EL (cell line): ENCODE data around the gene TMEM121.
A peak's percentile ranks its signal among the peaks of the same experiment; 100 is the strongest.
"Not testable (repeated sequence)": the region's sequence is repeated elsewhere in the genome, so short reads cannot be mapped to it uniquely, and the experiment has no call there.

Experiments used
- DNase-seq: peaks from one replicate; pipeline ENCODE4 v3.0.0-alpha.2; 2016

TMEM121 gene

GRCh38 chr14:105528586-105529318 is 2.4 kb downstream of the TMEM121 start:
- no peak for DNase-seq

GRCh38 chr14:105529319-105529568 is 2.9 kb downstream of the TMEM121 start:
- no peak for DNase-seq

GRCh38 chr14:105529569-105530284 is 3.3 kb downstream of the TMEM121 start:
- no peak for DNase-seq

GRCh38 chr14:105530285-105531087 is 4.1 kb downstream of the TMEM121 start:
- no peak for DNase-seq

- DNase-seq = no peak
Measured at GRCh38 chr14:105531088-105531893, 4.9 kb downstream of the TMEM121 start.

GRCh38 chr14:105531894-105532623 is 5.7 kb downstream of the TMEM121 start:
- no peak for DNase-seq

- DNase-seq = peak; percentile 32
Measured at GRCh38 chr14:105532735-105533141, 6.4 kb downstream of the TMEM121 start.

GRCh38 chr14:105533391-105533790 is 7.0 kb downstream of the TMEM121 start:
- DNase-seq = no peak

- DNase-seq = no peak
Measured at GRCh38 chr14:105533811-105534498, 7.6 kb downstream of the TMEM121 start.

- DNase-seq = no peak
Measured at GRCh38 chr14:105534586-105534985, 8.2 kb downstream of the TMEM121 start.

GRCh38 chr14:105536051-105536450 is 9.7 kb downstream of the TMEM121 start:
- DNase-seq = no peak

GRCh38 chr14:105536691-105537579 is 10.6 kb downstream of the TMEM121 start:
- no peak for DNase-seq

GRCh38 chr14:105537580-105538474 is 11.4 kb downstream of the TMEM121 start:
- peak; percentile 29 for DNase-seq

GRCh38 chr14:105538481-105539049 is 12.2 kb downstream of the TMEM121 start:
- DNase-seq = no peak

GRCh38 chr14:105540811-105541210 is 14.4 kb downstream of the TMEM121 start:
- no peak for DNase-seq

GRCh38 chr14:105541218-105541875 is 15.0 kb downstream of the TMEM121 start:
- DNase-seq = no peak

GRCh38 chr14:105545676-105546075 is 19.3 kb downstream of the TMEM121 start:
- not testable (repeated sequence) for DNase-seq

- not testable (repeated sequence) for DNase-seq
Measured at GRCh38 chr14:105546410-105546809, 20.0 kb downstream of the TMEM121 start.
